ENCODE measurements around the gene ZHX3. TPM values are rescaled to one million over a fixed set of nuclear protein-coding genes. Genes with fewer than 3 reads are reported as not detected.
A peak's percentile ranks its signal among the peaks of the same experiment; 100 is the strongest.

The ZHX3 gene
- total and polyA plus RNA-seq, 9 of the 15 experiments (the other 6 are each of a cell fraction or from before 2014, with no cell fraction given) = 0.80 to 14.6 (median 4.9) TPM

DNA sequence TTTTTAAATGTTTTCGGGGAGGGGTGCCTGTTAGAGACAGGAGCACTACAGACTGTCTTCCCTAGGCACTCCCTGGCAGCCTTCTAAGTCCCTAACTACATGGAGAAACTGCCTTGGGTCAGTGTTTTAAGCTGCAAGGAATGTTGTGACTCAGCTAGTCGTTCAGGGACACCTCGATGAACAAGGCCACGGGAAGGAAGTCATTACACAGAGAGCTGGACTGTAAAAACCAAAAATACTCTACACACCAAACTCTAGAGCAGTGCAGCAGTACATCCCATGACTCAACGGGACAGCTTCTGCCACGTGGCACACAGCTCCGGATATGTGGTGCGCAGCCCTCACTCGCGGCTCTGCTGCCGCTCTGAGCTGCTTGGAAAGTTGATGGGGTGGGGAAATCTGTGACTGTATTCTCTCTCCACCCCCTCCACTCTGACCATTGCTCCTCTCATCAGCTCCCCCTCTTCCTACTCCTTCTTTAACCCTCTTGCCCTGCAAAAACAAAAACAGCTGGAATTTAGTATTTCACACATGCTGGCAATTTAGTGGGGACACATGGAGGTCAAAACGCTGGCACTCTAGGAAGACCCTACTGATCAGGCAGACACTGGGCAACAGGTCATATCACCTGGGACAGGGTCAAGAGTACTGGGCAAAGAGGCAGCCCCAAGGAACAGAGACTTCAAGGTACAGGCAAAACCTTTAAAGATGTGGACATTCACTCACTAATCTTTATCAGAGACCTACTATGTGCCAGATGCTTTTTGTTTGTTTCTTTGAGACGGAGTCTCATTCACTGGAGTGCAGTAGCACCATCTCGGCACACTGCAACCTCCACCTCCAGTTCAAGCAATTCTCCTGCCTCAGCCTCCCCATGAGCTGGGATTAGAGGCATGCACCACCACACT, 12.2 kb upstream of the ZHX3 start (continued):
- peak; percentile 78 for TF ChIP-seq MGA (IDR thresholded peaks at IDR 0.05)
- TF ChIP-seq, protein P1, sequence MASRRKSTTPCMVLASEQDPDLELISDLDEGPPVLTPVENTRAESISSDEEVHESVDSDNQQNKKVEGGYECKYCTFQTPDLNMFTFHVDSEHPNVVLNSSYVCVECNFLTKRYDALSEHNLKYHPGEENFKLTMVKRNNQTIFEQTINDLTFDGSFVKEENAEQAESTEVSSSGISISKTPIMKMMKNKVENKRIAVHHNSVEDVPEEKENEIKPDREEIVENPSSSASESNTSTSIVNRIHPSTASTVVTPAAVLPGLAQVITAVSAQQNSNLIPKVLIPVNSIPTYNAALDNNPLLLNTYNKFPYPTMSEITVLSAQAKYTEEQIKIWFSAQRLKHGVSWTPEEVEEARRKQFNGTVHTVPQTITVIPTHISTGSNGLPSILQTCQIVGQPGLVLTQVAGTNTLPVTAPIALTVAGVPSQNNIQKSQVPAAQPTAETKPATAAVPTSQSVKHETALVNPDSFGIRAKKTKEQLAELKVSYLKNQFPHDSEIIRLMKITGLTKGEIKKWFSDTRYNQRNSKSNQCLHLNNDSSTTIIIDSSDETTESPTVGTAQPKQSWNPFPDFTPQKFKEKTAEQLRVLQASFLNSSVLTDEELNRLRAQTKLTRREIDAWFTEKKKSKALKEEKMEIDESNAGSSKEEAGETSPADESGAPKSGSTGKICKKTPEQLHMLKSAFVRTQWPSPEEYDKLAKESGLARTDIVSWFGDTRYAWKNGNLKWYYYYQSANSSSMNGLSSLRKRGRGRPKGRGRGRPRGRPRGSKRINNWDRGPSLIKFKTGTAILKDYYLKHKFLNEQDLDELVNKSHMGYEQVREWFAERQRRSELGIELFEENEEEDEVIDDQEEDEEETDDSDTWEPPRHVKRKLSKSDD (conservative IDR thresholded peaks at IDR 0.05; ENCODE audit: low read length) = no peak
- TF ChIP-seq POLR2H (tag; IDR thresholded peaks at IDR 0.05; ENCODE audit: low read depth) = no peak
- TF ChIP-seq HNRNPUL1 (IDR thresholded peaks at IDR 0.05; ENCODE audit: low read length) = no peak
- no peak for TF ChIP-seq CBFB (CRISPR knock-in tag; IDR thresholded peaks at IDR 0.05)
- no peak for TF ChIP-seq ZNF445 (CRISPR knock-in tag; IDR thresholded peaks at IDR 0.05; ENCODE audit: low read depth)
- TF ChIP-seq ZNF431 (CRISPR knock-in tag; IDR thresholded peaks at IDR 0.05) = no peak
- no peak for TF ChIP-seq ETS2 (tag; IDR thresholded peaks at IDR 0.05; ENCODE audit: borderline replicate concordance, poor library complexity, severe bottlenecking)
- TF ChIP-seq PCBP1 (IDR thresholded peaks at IDR 0.05; ENCODE audit: low read depth, low read length, poor library complexity, severe bottlenecking) = no peak
- TF ChIP-seq ZNF316 (IDR thresholded peaks at IDR 0.05) = no peak
- TF ChIP-seq ZKSCAN1 (IDR thresholded peaks at IDR 0.05; ENCODE audit: low read depth, low read length) = peak; percentile 86; the same call in 1 of the 2 replicates
